Measurements from ENCODE around the gene VLDLR. TPM values are rescaled to one million over a fixed set of nuclear protein-coding genes. Genes with fewer than 3 reads are reported as not detected.

The VLDLR gene
- total RNA-seq, 2 experiments from 2014 or later = 0.06 to 0.15 TPM

GRCh38 chr9:2600307-2600706 is 21.3 kb upstream of the VLDLR start:
- Histone ChIP-seq H3K9me2 (ENCODE audit: insufficient read depth, low read length) (no peaks in the 10 kb centered on the region), H3K9me3 (ENCODE audit: low read length) (no peaks in the 10 kb centered on the region), H3K36me3 (ENCODE audit: insufficient read depth, low read length) (no peaks in the 10 kb centered on the region), H4K20me1 (ENCODE audit: insufficient read depth, low read length) (no peaks in the 10 kb centered on the region), H3K4me2 (ENCODE audit: low read length) (no peak overlapping the region), H2AFZ (ENCODE audit: low read length) (no peak overlapping the region), H3K4me3 (ENCODE audit: low read depth, low read length, poor library complexity, severe bottlenecking) (no peak overlapping the region), H3K4me1 (ENCODE audit: insufficient read depth, low read length, poor library complexity, severe bottlenecking) (no peaks in the 10 kb centered on the region), H3K79me2 (ENCODE audit: insufficient read depth, low read depth, low read length) (no peaks in the 10 kb centered on the region), H3K27ac (ENCODE audit: low read depth, low read length, poor library complexity, severe bottlenecking) (no peak overlapping the region)
- POLR2A ChIA-PET = interaction anchor here (0.6 kb wide), 1 partner anchor 19 kb away, joined by 3 read pairs; no protein-coding TSS in a partner anchor
- no peak for DNase-seq (ENCODE audit: low spot score)
- BruUV-seq (replicated peaks) = no TSS peak
- TF ChIP-seq CTCF (conservative IDR thresholded peaks at IDR 0.05; ENCODE audit: low read length) (peak; percentile 55), EZH2phosphoT487 (IDR thresholded peaks at IDR 0.05; ENCODE audit: borderline replicate concordance, low read depth, low read length) (no peak)
- intact Hi-C loops (cut with micrococcal nuclease; ENCODE audit: unreplicated experiment) = no loop called here
- CTCF ChIA-PET (ENCODE audit: unreplicated experiment) = no interaction called here

- Histone ChIP-seq H3K9me3 (ENCODE audit: low read length) (no peaks in the 10 kb centered on the region), H2AFZ (ENCODE audit: low read length) (no peak overlapping the region), H3K4me2 (ENCODE audit: low read length) (no peak overlapping the region), H3K9me2 (ENCODE audit: insufficient read depth, low read length) (no peaks in the 10 kb centered on the region), H3K36me3 (ENCODE audit: insufficient read depth, low read length) (no peaks in the 10 kb centered on the region), H3K4me1 (ENCODE audit: insufficient read depth, low read length, poor library complexity, severe bottlenecking) (no peaks in the 10 kb centered on the region), H3K4me3 (ENCODE audit: low read depth, low read length, poor library complexity, severe bottlenecking) (no peak overlapping the region), H3K79me2 (ENCODE audit: insufficient read depth, low read depth, low read length) (no peaks in the 10 kb centered on the region), H4K20me1 (ENCODE audit: insufficient read depth, low read length) (no peaks in the 10 kb centered on the region), H3K27ac (ENCODE audit: low read depth, low read length, poor library complexity, severe bottlenecking) (no peak overlapping the region)
- intact Hi-C loops (cut with micrococcal nuclease; ENCODE audit: unreplicated experiment) = no loop called here
- DNase-seq (ENCODE audit: low spot score) = no peak
- ChIA-PET CTCF (ENCODE audit: unreplicated experiment) (no interaction called here), POLR2A (no interaction called here)
- no peak for TF ChIP-seq CTCF (conservative IDR thresholded peaks at IDR 0.05; ENCODE audit: low read length)
- TF ChIP-seq EZH2phosphoT487 (IDR thresholded peaks at IDR 0.05; ENCODE audit: borderline replicate concordance, low read depth, low read length) = no peak
- BruUV-seq (replicated peaks) = no TSS peak
These were observed 19.7 kb upstream of the VLDLR start for GRCh38 chr9:2601785-2602378.

- Histone ChIP-seq H3K36me3 (ENCODE audit: insufficient read depth, low read length) (no peaks in the 10 kb centered on the region), H2AFZ (ENCODE audit: low read length) (no peak overlapping the region), H3K27ac (ENCODE audit: low read depth, low read length, poor library complexity, severe bottlenecking) (no peak overlapping the region), H3K4me2 (ENCODE audit: low read length) (no peak overlapping the region), H3K79me2 (ENCODE audit: insufficient read depth, low read depth, low read length) (no peaks in the 10 kb centered on the region), H3K4me3 (ENCODE audit: low read depth, low read length, poor library complexity, severe bottlenecking) (no peak overlapping the region), H4K20me1 (ENCODE audit: insufficient read depth, low read length) (no peaks in the 10 kb centered on the region), H3K9me3 (ENCODE audit: low read length) (no peaks in the 10 kb centered on the region), H3K9me2 (ENCODE audit: insufficient read depth, low read length) (no peaks in the 10 kb centered on the region), H3K4me1 (ENCODE audit: insufficient read depth, low read length, poor library complexity, severe bottlenecking) (no peaks in the 10 kb centered on the region)
- CTCF ChIA-PET (ENCODE audit: unreplicated experiment) = no interaction called here
- intact Hi-C loops (cut with micrococcal nuclease; ENCODE audit: unreplicated experiment) = no loop called here
- no peak for TF ChIP-seq CTCF (conservative IDR thresholded peaks at IDR 0.05; ENCODE audit: low read length)
- TF ChIP-seq EZH2phosphoT487 (IDR thresholded peaks at IDR 0.05; ENCODE audit: borderline replicate concordance, low read depth, low read length) = no peak
- no TSS peak for BruUV-seq (replicated peaks)
- DNase-seq (ENCODE audit: low spot score) = no peak
- POLR2A ChIA-PET = interaction anchor here (0.7 kb wide), 1 partner anchor 335 kb away, joined by 3 read pairs; no protein-coding TSS in a partner anchor
These were observed 18.9 kb upstream of the VLDLR start for GRCh38 chr9:2602704-2603116.

All from OCI-LY7 (cell line).